Keratinocyte (primary cell): Measurements from ENCODE around the gene C16orf96. TPM values are rescaled to one million over a fixed set of nuclear protein-coding genes. Genes with fewer than 3 reads are reported as not detected.

Source experiments
- DNase-seq: peaks from one replicate; pipeline ENCODE4 v3.0.0-alpha.2; 2011; ENCODE audit warnings: low read depth, missing footprints, low spot score
- FAIRE-seq: peaks from 2 replicates; lab custom pipeline; 2011; peaks lifted over from hg19 to GRCh38; lab: Jason Lieb, UNC
- H2AFZ ChIP-seq: 2 replicates; pipeline ENCODE4 v1.6.0; 2012; ENCODE audit warnings: low read length, control low read depth, inconsistent platforms; ENCODE audit not compliant: control insufficient read depth
- H3K27ac ChIP-seq: 2 replicates; pipeline ENCODE4 v1.5.1; 2011; ENCODE audit warnings: low read length; ENCODE audit not compliant: control insufficient read depth, insufficient read depth
- H3K27me3 ChIP-seq: 3 replicates; pipeline ENCODE4 v1.6.0; 2011; ENCODE audit warnings: low read length; ENCODE audit not compliant: control insufficient read depth, insufficient read depth; ENCODE audit errors: extremely low read depth
- H3K36me3 ChIP-seq, 2 experiments: 2 replicates in 1 of 2; 3 replicates in 1 of 2; pipeline ENCODE4 v1.5.1; 2011; ENCODE audit warnings: low read length in 2 of 2, mild to moderate bottlenecking in 1 of 2; ENCODE audit not compliant: control insufficient read depth in 2 of 2, insufficient read depth in 2 of 2; ENCODE audit errors: extremely low read depth in 1 of 2
- H3K4me1 ChIP-seq: 3 replicates; pipeline ENCODE4 v1.5.1; 2011; ENCODE audit warnings: low read length; ENCODE audit not compliant: control insufficient read depth, insufficient read depth; ENCODE audit errors: extremely low read depth
- H3K4me2 ChIP-seq: 3 replicates; pipeline ENCODE4 v1.6.0; 2011; ENCODE audit warnings: low read depth, low read length; ENCODE audit not compliant: control insufficient read depth, insufficient read depth; ENCODE audit errors: extremely low read depth
- H3K4me3 ChIP-seq, 3 experiments: fragments of 200-600 bp in 1 of 3; sonication (generic) in 1 of 3; 2 replicates in 2 of 3; 3 replicates in 1 of 3; pipeline ENCODE4 v1.5.1; 2011 to 2016; ENCODE audit warnings: low read length in 3 of 3, mild to moderate bottlenecking in 3 of 3, control low read depth in 2 of 3, inconsistent platforms in 1 of 3, low read depth in 1 of 3, mixed read lengths in 1 of 3, mixed run types in 1 of 3, moderate library complexity in 1 of 3; ENCODE audit not compliant: control insufficient read depth in 2 of 3, insufficient read depth in 2 of 3; ENCODE audit errors: extremely low read depth in 1 of 3
- H3K79me2 ChIP-seq: 2 replicates; pipeline ENCODE4 v1.6.0; 2012; ENCODE audit warnings: low read length; ENCODE audit not compliant: control insufficient read depth, insufficient read depth
- H3K9ac ChIP-seq: 3 replicates; pipeline ENCODE4 v1.6.0; 2011; ENCODE audit warnings: low read length; ENCODE audit not compliant: control insufficient read depth, insufficient read depth; ENCODE audit errors: extremely low read depth
- H3K9me1 ChIP-seq: 3 replicates; pipeline ENCODE4 v1.6.0; 2011; ENCODE audit warnings: low read length; ENCODE audit not compliant: control insufficient read depth, insufficient read depth; ENCODE audit errors: extremely low read depth
- H3K9me3 ChIP-seq: 2 replicates; pipeline ENCODE4 v1.5.1; 2012; ENCODE audit warnings: low read depth, low read length; ENCODE audit not compliant: control insufficient read depth
- H4K20me1 ChIP-seq: 3 replicates; pipeline ENCODE4 v1.6.0; 2011; ENCODE audit warnings: low read length; ENCODE audit not compliant: control insufficient read depth, insufficient read depth; ENCODE audit errors: extremely low read depth
- CTCF ChIP-seq, 3 experiments: IDR thresholded peaks in 1 of 3; conservative IDR thresholded peaks in 1 of 3; optimal IDR thresholded peaks in 1 of 3; 2 replicates in 2 of 3; 3 replicates in 1 of 3; pipeline versions ENCODE3 to v1.5.1; 2011; ENCODE audit warnings: low read length in 3 of 3, mild to moderate bottlenecking in 3 of 3, moderate library complexity in 2 of 3, control low read depth in 1 of 3, inconsistent platforms in 1 of 3; ENCODE audit not compliant: insufficient read depth in 2 of 3; ENCODE audit errors: extremely low read depth in 1 of 3
- EZH2 ChIP-seq: IDR thresholded peaks from one replicate; pipeline ENCODE4 v1.6.1; 2012; ENCODE audit warnings: inconsistent platforms, mild to moderate bottlenecking, low read length, moderate library complexity
- dilution Hi-C: fragments of 300-500 bp; cut with MboI; formaldehyde crosslinking; loops from one replicate; pipeline ENCODE4 v1.7.0; 2020; ENCODE audit warnings: low sequenced_read_pairs; ENCODE audit not compliant: extremely low pct_ligation_motif_present
- polyA plus RNA-seq, 5 experiments: library from polyadenylated mRNA; depleted of rRNA in 3 of 5; stranded (reverse) in 3 of 5; stranded (forward) in 1 of 5; unstranded in 1 of 5; fragments of >200 nt; gene quantifications; 1 replicate in 1 of 5; 2 replicates in 3 of 5; 3 replicates in 1 of 5; pipeline versions ENCODE4 v1.2.1 to v1.2.3, GENCODE V29; 2011 to 2012; ENCODE audit warnings: missing spikeins in 2 of 5, low read depth in 1 of 5, low replicate concordance in 1 of 5

C16orf96 gene
- polyA plus RNA-seq, 1 donor (not counting 4 experiments of a cell fraction or from before 2014, with no cell fraction given), result not detected

DNA sequence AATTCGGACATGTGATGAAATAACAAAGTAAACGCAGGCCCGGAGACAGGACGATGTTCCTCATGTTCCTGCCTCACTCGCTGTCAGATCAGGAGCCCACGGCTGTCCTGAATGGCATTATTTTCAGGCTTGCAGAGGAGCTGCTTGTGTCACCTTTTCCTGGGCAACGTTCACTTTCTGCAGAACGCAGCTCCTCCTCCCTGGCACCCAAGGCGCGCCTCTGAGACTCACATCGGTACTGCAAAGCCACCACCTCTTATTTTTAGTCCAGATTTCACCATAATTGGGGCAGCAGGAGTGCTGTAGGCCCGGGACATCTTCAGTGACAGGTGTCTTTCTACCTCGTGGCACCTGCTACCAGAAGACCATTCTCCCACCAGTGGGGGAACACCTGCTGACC, 8.0 kb upstream of the C16orf96 start:
- FAIRE-seq (no peak), DNase-seq (no peak)
- H3K4me1 ChIP-seq, result no peaks in the 10 kb centered on the region
- no peak overlapping the region for H3K4me2 ChIP-seq
- no peaks in the 10 kb centered on the region for H3K79me2 ChIP-seq
- no peaks in the 10 kb centered on the region for H3K9me1 ChIP-seq
- dilution Hi-C loops, result no loop called here
- no peak overlapping the region for H3K27ac ChIP-seq
- no peaks in the 10 kb centered on the region for H3K9me3 ChIP-seq
- no peaks in the 10 kb centered on the region for H3K36me3 ChIP-seq
- H4K20me1 ChIP-seq, result no peaks in the 10 kb centered on the region
- H2AFZ ChIP-seq, result no peak overlapping the region
- no peak overlapping the region for H3K9ac ChIP-seq
- TF ChIP-seq CTCF (optimal IDR thresholded peaks at IDR 0.05 in 1 of 3, IDR thresholded peaks at IDR 0.05 in 1 of 3, conservative IDR thresholded peaks at IDR 0.05 in 1 of 3; ENCODE audit: extremely low read depth in 1 of 3, insufficient read depth in 2 of 3, low read length in 3 of 3), result no peak
- TF ChIP-seq EZH2, result no peak
- no peak overlapping the region for H3K4me3 ChIP-seq
- H3K27me3 ChIP-seq, result no peaks in the 10 kb centered on the region

GRCh38 chr16:4550591-4550990, 5.5 kb upstream of the C16orf96 start:
- no peak for DNase-seq
- Histone ChIP-seq H4K20me1 (no peaks in the 10 kb centered on the region), H3K4me1 (no peaks in the 10 kb centered on the region), H3K27me3 (no peaks in the 10 kb centered on the region), H3K4me3 (no peak overlapping the region), H3K9ac (no peak overlapping the region), H2AFZ (no peak overlapping the region), H3K27ac (no peak overlapping the region), H3K9me3 (no peaks in the 10 kb centered on the region), H3K4me2 (no peak overlapping the region), H3K79me2 (no peaks in the 10 kb centered on the region), H3K36me3 (no peaks in the 10 kb centered on the region), H3K9me1 (no peaks in the 10 kb centered on the region)
- dilution Hi-C loops, result no loop called here
- no peak for FAIRE-seq
- TF ChIP-seq CTCF (optimal IDR thresholded peaks at IDR 0.05 in 1 of 3, IDR thresholded peaks at IDR 0.05 in 1 of 3, conservative IDR thresholded peaks at IDR 0.05 in 1 of 3; ENCODE audit: extremely low read depth in 1 of 3, insufficient read depth in 2 of 3, low read length in 3 of 3), result no peak
- no peak for TF ChIP-seq EZH2
